ENCODE data around the gene VWF. TPM values are rescaled to one million over a fixed set of nuclear protein-coding genes. Genes with fewer than 3 reads are reported as not detected.

VWF gene
- total and polyA plus RNA-seq, 10 of the 15 experiments (the other 5 are each of a cell fraction or from before 2014, with no cell fraction given) = 0.08 to 0.23 TPM; not detected in 8

DNA sequence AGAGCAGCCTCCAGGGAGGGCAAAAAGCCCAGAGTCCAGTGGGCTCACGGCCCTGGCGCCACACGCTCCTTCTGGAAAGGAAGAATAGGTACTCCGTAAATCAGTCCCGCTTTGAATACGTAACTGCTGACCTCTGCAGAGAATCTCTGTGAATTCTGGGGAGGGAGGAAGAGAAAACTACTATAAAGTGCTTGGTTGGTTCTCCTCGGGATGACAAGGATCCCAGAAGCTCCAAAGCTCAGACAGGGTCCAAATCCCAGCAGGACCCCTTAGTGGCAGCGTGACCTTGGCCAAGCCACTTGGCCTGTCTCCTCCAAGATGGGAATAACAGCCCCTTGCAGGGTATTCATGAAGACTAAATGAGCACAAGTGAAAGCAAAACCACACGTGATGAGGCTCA, 211.1 kb downstream of the VWF start:
- Histone ChIP-seq H3K9me3 (replicated peaks; ENCODE audit: control insufficient read depth, insufficient read depth, low read length) (no peaks in the 10 kb centered on the region), H3K79me2 (ENCODE audit: control insufficient read depth, insufficient read depth, low read length) (no peaks in the 10 kb centered on the region), H3K36me3 (ENCODE audit: control insufficient read depth in 2 of 2, insufficient read depth in 2 of 2, low read length in 1 of 2) (no peaks in the 10 kb centered on the region), H3K27me3 (replicated peaks in 1 of 2; ENCODE audit: control insufficient read depth in 2 of 2, insufficient read depth in 2 of 2, low read length in 1 of 2) (peaks cover 2% of the 10 kb centered on the region in 2 experiments), H2AFZ (ENCODE audit: control insufficient read depth, low read depth, low read length) (no peak overlapping the region), H3K9ac (ENCODE audit: control insufficient read depth, insufficient read depth, low read length) (no peak overlapping the region), H3K4me3 (no peak overlapping the region), H4K20me1 (ENCODE audit: control insufficient read depth, insufficient read depth) (no peaks in the 10 kb centered on the region), H3K27ac (ENCODE audit: control insufficient read depth, insufficient read depth) (no peak overlapping the region), H3K4me2 (ENCODE audit: control insufficient read depth, insufficient read depth) (no peak overlapping the region), H3K4me1 (ENCODE audit: control insufficient read depth, insufficient read depth, low read length) (no peaks in the 10 kb centered on the region)
- CTCF ChIA-PET = no interaction called here
- TF ChIP-seq MTA3 (IDR thresholded peaks at IDR 0.05; ENCODE audit: borderline replicate concordance, low read length) = no peak
- TF ChIP-seq, protein P1, sequence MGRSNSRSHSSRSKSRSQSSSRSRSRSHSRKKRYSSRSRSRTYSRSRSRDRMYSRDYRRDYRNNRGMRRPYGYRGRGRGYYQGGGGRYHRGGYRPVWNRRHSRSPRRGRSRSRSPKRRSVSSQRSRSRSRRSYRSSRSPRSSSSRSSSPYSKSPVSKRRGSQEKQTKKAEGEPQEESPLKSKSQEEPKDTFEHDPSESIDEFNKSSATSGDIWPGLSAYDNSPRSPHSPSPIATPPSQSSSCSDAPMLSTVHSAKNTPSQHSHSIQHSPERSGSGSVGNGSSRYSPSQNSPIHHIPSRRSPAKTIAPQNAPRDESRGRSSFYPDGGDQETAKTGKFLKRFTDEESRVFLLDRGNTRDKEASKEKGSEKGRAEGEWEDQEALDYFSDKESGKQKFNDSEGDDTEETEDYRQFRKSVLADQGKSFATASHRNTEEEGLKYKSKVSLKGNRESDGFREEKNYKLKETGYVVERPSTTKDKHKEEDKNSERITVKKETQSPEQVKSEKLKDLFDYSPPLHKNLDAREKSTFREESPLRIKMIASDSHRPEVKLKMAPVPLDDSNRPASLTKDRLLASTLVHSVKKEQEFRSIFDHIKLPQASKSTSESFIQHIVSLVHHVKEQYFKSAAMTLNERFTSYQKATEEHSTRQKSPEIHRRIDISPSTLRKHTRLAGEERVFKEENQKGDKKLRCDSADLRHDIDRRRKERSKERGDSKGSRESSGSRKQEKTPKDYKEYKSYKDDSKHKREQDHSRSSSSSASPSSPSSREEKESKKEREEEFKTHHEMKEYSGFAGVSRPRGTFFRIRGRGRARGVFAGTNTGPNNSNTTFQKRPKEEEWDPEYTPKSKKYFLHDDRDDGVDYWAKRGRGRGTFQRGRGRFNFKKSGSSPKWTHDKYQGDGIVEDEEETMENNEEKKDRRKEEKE (IDR thresholded peaks at IDR 0.05) = no peak
- TF ChIP-seq CREB1 (IDR thresholded peaks at IDR 0.05; ENCODE audit: low read depth) = no peak
- no peak for TF ChIP-seq EZH2 (IDR thresholded peaks at IDR 0.05; ENCODE audit: borderline replicate concordance, control insufficient read depth, low read depth, low read length)
- no peak for TF ChIP-seq TCF3 (IDR thresholded peaks at IDR 0.05; ENCODE audit: borderline replicate concordance, insufficient read depth, low read depth, low read length)
- no peak for TF ChIP-seq RB1 (IDR thresholded peaks at IDR 0.05; ENCODE audit: borderline replicate concordance)
- no peak for TF ChIP-seq CBFB (IDR thresholded peaks at IDR 0.05; ENCODE audit: low read depth)
- TF ChIP-seq, protein P2, sequence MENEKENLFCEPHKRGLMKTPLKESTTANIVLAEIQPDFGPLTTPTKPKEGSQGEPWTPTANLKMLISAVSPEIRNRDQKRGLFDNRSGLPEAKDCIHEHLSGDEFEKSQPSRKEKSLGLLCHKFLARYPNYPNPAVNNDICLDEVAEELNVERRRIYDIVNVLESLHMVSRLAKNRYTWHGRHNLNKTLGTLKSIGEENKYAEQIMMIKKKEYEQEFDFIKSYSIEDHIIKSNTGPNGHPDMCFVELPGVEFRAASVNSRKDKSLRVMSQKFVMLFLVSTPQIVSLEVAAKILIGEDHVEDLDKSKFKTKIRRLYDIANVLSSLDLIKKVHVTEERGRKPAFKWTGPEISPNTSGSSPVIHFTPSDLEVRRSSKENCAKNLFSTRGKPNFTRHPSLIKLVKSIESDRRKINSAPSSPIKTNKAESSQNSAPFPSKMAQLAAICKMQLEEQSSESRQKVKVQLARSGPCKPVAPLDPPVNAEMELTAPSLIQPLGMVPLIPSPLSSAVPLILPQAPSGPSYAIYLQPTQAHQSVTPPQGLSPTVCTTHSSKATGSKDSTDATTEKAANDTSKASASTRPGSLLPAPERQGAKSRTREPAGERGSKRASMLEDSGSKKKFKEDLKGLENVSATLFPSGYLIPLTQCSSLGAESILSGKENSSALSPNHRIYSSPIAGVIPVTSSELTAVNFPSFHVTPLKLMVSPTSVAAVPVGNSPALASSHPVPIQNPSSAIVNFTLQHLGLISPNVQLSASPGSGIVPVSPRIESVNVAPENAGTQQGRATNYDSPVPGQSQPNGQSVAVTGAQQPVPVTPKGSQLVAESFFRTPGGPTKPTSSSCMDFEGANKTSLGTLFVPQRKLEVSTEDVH (IDR thresholded peaks at IDR 0.05; ENCODE audit: low read depth, partially characterized antibody) = no peak
- DNase-seq (ENCODE audit: low read depth, low spot score) (no peak), FAIRE-seq (no peak), ATAC-seq (no peak)
- WGBS (ENCODE audit: insufficient coverage, insufficient replicate concordance, low lambda C conversion rate, missing lambda C conversion rate) = 14% methylated on average over 9 of the region's 9 CpGs
- in situ Hi-C loops (cut with MboI) (no loop called here), intact Hi-C loops (cut with micrococcal nuclease; ENCODE audit: unreplicated experiment) (no loop called here)
- RAD21 ChIA-PET (ENCODE audit: unreplicated experiment) = no interaction called here
- POLR2A ChIA-PET = no interaction called here
- SMC1A ChIA-PET (ENCODE audit: uncharacterized antibody, unreplicated experiment) = no interaction called here
- no TSS peak for BruUV-seq (replicated peaks)
